H1 (cell line): Measurements from ENCODE around the gene NEDD1. TPM values are rescaled to one million over a fixed set of nuclear protein-coding genes. Genes with fewer than 3 reads are reported as not detected.

Source experiments
- CTCF ChIA-PET: fragments of 300-600 bp; sonication (Branson Sonifier 250); formaldehyde crosslinking; loops from one replicate; lab custom pipeline; 2021; ENCODE audit not compliant: partially characterized antibody; lab: Charles Lee
- POLR2A ChIA-PET: fragments of 300-600 bp; sonication (Branson Sonifier 250); formaldehyde crosslinking; loops from one replicate; lab custom pipeline; 2021; ENCODE audit warnings: inconsistent platforms; ENCODE audit not compliant: partially characterized antibody; lab: Charles Lee
- DNase-seq, 2 experiments: peaks; one replicate each; pipeline versions ENCODE4 v3.0.0 to v3.0.0-alpha.2; 2010 to 2022; ENCODE audit warnings: low spot score in 2 of 2, low read depth in 1 of 2, mixed read lengths in 1 of 2
- FAIRE-seq: peaks from 2 replicates; lab custom pipeline; 2011; peaks lifted over from hg19 to GRCh38; lab: Jason Lieb, UNC
- H2AFZ ChIP-seq: 2 replicates; pipeline ENCODE4 v1.8.1; 2012; ENCODE audit warnings: low read length, inconsistent platforms
- H2AK5ac ChIP-seq: 2 replicates; pipeline ENCODE4 v1.6.1; 2013; ENCODE audit warnings: low read depth, low read length
- H2BK120ac ChIP-seq: replicated peaks from 2 replicates; pipeline ENCODE3; 2013; ENCODE audit warnings: low read depth, low read length, inconsistent platforms
- H2BK12ac ChIP-seq: 2 replicates; pipeline ENCODE4 v1.6.1; 2013; ENCODE audit warnings: low read depth, low read length
- H2BK15ac ChIP-seq: 2 replicates; pipeline ENCODE4 v1.6.1; 2013; ENCODE audit warnings: low read length
- H2BK20ac ChIP-seq: 2 replicates; pipeline ENCODE4 v1.6.1; 2013; ENCODE audit warnings: low read length
- H2BK5ac ChIP-seq: 2 replicates; pipeline ENCODE4 v1.6.1; 2013; ENCODE audit warnings: low read depth, low read length
- H3K14ac ChIP-seq: 2 replicates; pipeline ENCODE4 v1.6.1; 2013; ENCODE audit warnings: inconsistent platforms; ENCODE audit not compliant: insufficient read length
- H3K18ac ChIP-seq: 2 replicates; pipeline ENCODE4 v1.6.1; 2013; ENCODE audit warnings: low read length; ENCODE audit errors: extremely low read depth
- H3K23ac ChIP-seq: 2 replicates; pipeline ENCODE4 v1.6.1; 2013; ENCODE audit warnings: inconsistent platforms; ENCODE audit not compliant: insufficient read length
- H3K23me2 ChIP-seq: 2 replicates; pipeline ENCODE4 v1.6.1; 2013; ENCODE audit warnings: low read depth, low read length
- H3K27ac ChIP-seq: 2 replicates; pipeline ENCODE4 v1.6.1; 2011; ENCODE audit warnings: low read depth, low read length, inconsistent platforms
- H3K27me3 ChIP-seq, 4 experiments: replicated peaks in 1 of 4; 1 replicate in 1 of 4; 2 replicates in 3 of 4; pipeline versions ENCODE4 v1.6.1 to v1.8.1; 2011 to 2013; ENCODE audit warnings: low read length in 3 of 4, mild to moderate bottlenecking in 3 of 4, inconsistent platforms in 2 of 4, mixed read lengths in 2 of 4, moderate library complexity in 1 of 4; ENCODE audit not compliant: control insufficient read depth in 3 of 4, insufficient read depth in 3 of 4; ENCODE audit errors: extremely low read depth in 1 of 4
- H3K36me3 ChIP-seq, 4 experiments: 2 replicates each; pipeline versions ENCODE4 v1.6.1 to v1.8.1; 2011 to 2013; ENCODE audit warnings: mild to moderate bottlenecking in 4 of 4, low read length in 3 of 4, moderate library complexity in 2 of 4, control low read depth in 1 of 4, inconsistent platforms in 1 of 4; ENCODE audit not compliant: insufficient read depth in 4 of 4, control insufficient read depth in 2 of 4
- H3K4ac ChIP-seq: replicated peaks from 2 replicates; pipeline ENCODE3; 2013; ENCODE audit warnings: low read length, low read depth, mixed read lengths, inconsistent platforms; ENCODE audit not compliant: insufficient read length
- H3K4me1 ChIP-seq, 4 experiments: replicated peaks in 1 of 4; 1 replicate in 1 of 4; 2 replicates in 3 of 4; pipeline versions ENCODE4 v1.6.1 to v1.8.1; 2011 to 2013; ENCODE audit warnings: low read length in 3 of 4, inconsistent platforms in 2 of 4, mixed read lengths in 1 of 4; ENCODE audit not compliant: insufficient read depth in 4 of 4, control insufficient read depth in 3 of 4
- H3K4me2 ChIP-seq, 2 experiments: 2 replicates each; pipeline versions ENCODE4 v1.6.1 to v1.8.1; 2011 to 2013; ENCODE audit warnings: low read depth in 2 of 2, low read length in 2 of 2, control low read depth in 1 of 2, inconsistent platforms in 1 of 2, mild to moderate bottlenecking in 1 of 2; ENCODE audit not compliant: insufficient read depth in 1 of 2
- H3K4me3 ChIP-seq, 4 experiments: fragments of 200-600, 300-600 bp in 1 of 4; sonication (generic), shearing (Covaris generic), sonication (Bioruptor Twin) in 1 of 4; 2 replicates each; pipeline versions ENCODE4 v1.5.1 to v1.8.1; 2011 to 2016; ENCODE audit warnings: low read length in 4 of 4, low read depth in 3 of 4, control low read depth in 2 of 4, inconsistent platforms in 2 of 4, mild to moderate bottlenecking in 2 of 4, mixed read lengths in 1 of 4, moderate library complexity in 1 of 4; ENCODE audit not compliant: insufficient read depth in 2 of 4; ENCODE audit errors: extremely low read depth in 1 of 4
- H3K56ac ChIP-seq: replicated peaks from 2 replicates; pipeline ENCODE3; 2013; ENCODE audit warnings: low read depth, mild to moderate bottlenecking, mixed read lengths, low read length, inconsistent platforms; ENCODE audit not compliant: insufficient read length
- H3K79me1 ChIP-seq: 2 replicates; pipeline ENCODE4 v1.6.1; 2013; ENCODE audit warnings: low read depth, low read length, control low read depth
- H3K79me2 ChIP-seq, 2 experiments: 2 replicates each; pipeline versions ENCODE4 v1.6.1 to v1.8.1; 2012 to 2013; ENCODE audit warnings: low read length in 2 of 2, mild to moderate bottlenecking in 2 of 2, inconsistent platforms in 1 of 2; ENCODE audit not compliant: insufficient read depth in 2 of 2, control insufficient read depth in 1 of 2
- H3K9ac ChIP-seq, 4 experiments: replicated peaks in 1 of 4; 1 replicate in 1 of 4; 2 replicates in 3 of 4; pipeline versions ENCODE4 v1.6.1 to v1.8.1; 2011 to 2013; ENCODE audit warnings: low read depth in 3 of 4, low read length in 3 of 4, control low read depth in 2 of 4, mild to moderate bottlenecking in 2 of 4, moderate library complexity in 2 of 4, inconsistent platforms in 1 of 4; ENCODE audit errors: extremely low read depth in 1 of 4
- H3K9me3 ChIP-seq, 2 experiments: 2 replicates each; pipeline versions ENCODE4 v1.6.1 to v1.8.1; 2012 to 2013; ENCODE audit warnings: mild to moderate bottlenecking in 2 of 2, moderate library complexity in 2 of 2, control low read depth in 1 of 2, inconsistent platforms in 1 of 2, low read depth in 1 of 2, low read length in 1 of 2, mixed read lengths in 1 of 2; ENCODE audit not compliant: insufficient read depth in 2 of 2
- H4K20me1 ChIP-seq, 2 experiments: replicated peaks in 1 of 2; 2 replicates each; pipeline versions ENCODE3 to v1.8.1; 2011 to 2013; ENCODE audit warnings: inconsistent platforms in 2 of 2, low read length in 2 of 2, mild to moderate bottlenecking in 1 of 2; ENCODE audit not compliant: insufficient read depth in 2 of 2, control insufficient read depth in 1 of 2
- H4K5ac ChIP-seq: 2 replicates; pipeline ENCODE4 v1.6.1; 2013; ENCODE audit warnings: low read length, low read depth, mixed read lengths, inconsistent platforms; ENCODE audit not compliant: insufficient read length
- H4K8ac ChIP-seq: 2 replicates; pipeline ENCODE4 v1.8.0; 2013; ENCODE audit warnings: mild to moderate bottlenecking, moderate library complexity, low read length, inconsistent platforms; ENCODE audit not compliant: insufficient read depth; ENCODE audit errors: extremely low read depth
- H4K91ac ChIP-seq: replicated peaks from 2 replicates; pipeline ENCODE3; 2013; ENCODE audit warnings: low read length, mixed read lengths, inconsistent platforms; ENCODE audit not compliant: insufficient read length
- BRCA1 ChIP-seq: IDR thresholded peaks from 2 replicates; pipeline ENCODE4 v1.6.1; 2012; ENCODE audit warnings: low read depth, low read length, improper control_type of control experiment
- CTCF ChIP-seq, 3 experiments: IDR thresholded peaks; 1 replicate in 2 of 3; 2 replicates in 1 of 3; pipeline versions ENCODE4 v1.5.1 to v1.6.1; 2011; ENCODE audit warnings: low read length in 3 of 3, mild to moderate bottlenecking in 3 of 3, inconsistent platforms in 2 of 3, low read depth in 1 of 3, moderate library complexity in 1 of 3; ENCODE audit not compliant: insufficient read depth in 1 of 3; ENCODE audit errors: control extremely low read depth in 1 of 3
- MAX ChIP-seq: IDR thresholded peaks from 2 replicates; pipeline ENCODE4 v1.6.1; 2012; ENCODE audit warnings: inconsistent platforms
- RAD21 ChIP-seq, 2 experiments: IDR thresholded peaks in 1 of 2; conservative IDR thresholded peaks in 1 of 2; 2 replicates each; pipeline ENCODE4 v1.6.1; 2011; ENCODE audit warnings: low read depth in 2 of 2, low read length in 2 of 2, improper control_type of control experiment in 1 of 2, inconsistent platforms in 1 of 2, mild to moderate bottlenecking in 1 of 2, moderate library complexity in 1 of 2
- TAF1 ChIP-seq: IDR thresholded peaks from 2 replicates; pipeline ENCODE4 v1.6.1; 2011; ENCODE audit warnings: mild to moderate bottlenecking, low read depth, low read length
- WGBS, 2 experiments: shearing (Covaris generic) in 1 of 2; methylation state at CpG; one replicate each; pipeline versions ENCODE4 v1.1.6 to v1.1.7; 2013 to 2015; ENCODE audit warnings: low lambda C conversion rate in 2 of 2, mixed read lengths in 2 of 2, inconsistent platforms in 1 of 2, low coverage in 1 of 2, missing lambda C conversion rate in 1 of 2; ENCODE audit not compliant: insufficient replicate concordance in 2 of 2, insufficient coverage in 1 of 2, insufficient read length in 1 of 2; ENCODE audit errors: extremely low coverage in 1 of 2, missing lambda C conversion rate in 1 of 2; 5-methylcytosine and 5-hydroxymethylcytosine counted together
- polyA plus RNA-seq, 7 experiments: library from polyadenylated mRNA; depleted of rRNA in 3 of 7; stranded (reverse) in 5 of 7; unstranded in 2 of 7; fragments of >200 nt in 5 of 7; fragments of 200-250 nt in 2 of 7; gene quantifications; 1 replicate in 5 of 7; 2 replicates in 1 of 7; 4 replicates in 1 of 7; pipeline versions ENCODE4 v1.2.1 to v1.2.3, GENCODE V29; 2011 to 2013; ENCODE audit warnings: missing spikeins in 2 of 7, mixed read lengths in 2 of 7
- total RNA-seq: library from RNA; stranded (reverse); fragmentation: NEBNext Ultra II Directional; extraction: Animal tissue kit (Norgen Biotek cat#: 25700); gene quantifications from 2 replicates; pipeline ENCODE4 v1.2.1, GENCODE V29; 2021

Gene NEDD1
- total and polyA plus RNA-seq, 2 of the 8 experiments (the other 6 are each of a cell fraction or from before 2014, with no cell fraction given), result 9.0 to 26.6 TPM

GRCh38 chr12:96989916-96990315 lies 82.9 kb downstream of the NEDD1 start:
- 69% methylated on average over 5 of the region's 5 CpGs; no CpG with 5 or more reads in 1 of the 2 experiments for WGBS, 2 experiments
- TF ChIP-seq BRCA1 (no peak), MAX (peak; percentile 56; the same call in 1 of the 2 replicates), RAD21 (IDR thresholded peaks at IDR 0.05 in 1 of 2, conservative IDR thresholded peaks at IDR 0.05 in 1 of 2; ENCODE audit: low read depth in 2 of 2, low read length in 2 of 2) (peak; percentile 94 to 98), TAF1 (no peak), CTCF (IDR thresholded peaks at IDR 0.05; ENCODE audit: control extremely low read depth in 1 of 3, insufficient read depth in 1 of 3, low read depth in 1 of 3, low read length in 3 of 3) (peak; percentile 68 to 80 (median 75))

More at GRCh38 chr12:96989916-96990315, 82.9 kb downstream of the NEDD1 start:
- peak; percentile 98 for FAIRE-seq
- no peak overlapping the region for H3K9ac ChIP-seq
- no peaks in the 10 kb centered on the region for H4K20me1 ChIP-seq
- no peak overlapping the region for H2BK5ac ChIP-seq
- ChIA-PET POLR2A (interaction anchor here (0.6 to 1.2 kb wide), 2 partner anchors 142 to 556 kb away, joined by 3 to 4 read pairs; no protein-coding TSS in a partner anchor), CTCF (interaction anchor here (0.6 to 8.2 kb wide), 22 partner anchors 13 to 1406 kb away, joined by 3 to 98 read pairs (median 4); no protein-coding TSS in a partner anchor)
- H2BK120ac ChIP-seq, result no peak overlapping the region
- H3K4me3 ChIP-seq, result no peak overlapping the region
- no peaks in the 10 kb centered on the region for H3K79me2 ChIP-seq
- peaks cover 0 to 11% (median 5%) of the 10 kb centered on the region in 4 experiments; a peak in 3 of 7 replicates for H3K4me1 ChIP-seq
- H3K56ac ChIP-seq, result no peak overlapping the region
- no peak overlapping the region for H2BK20ac ChIP-seq
- peak in 1 of 2 experiments; percentile 63 for DNase-seq
- no peak overlapping the region for H4K5ac ChIP-seq
- H3K14ac ChIP-seq, result no peak overlapping the region
- no peak overlapping the region for H3K23ac ChIP-seq
- H4K8ac ChIP-seq, result no peak overlapping the region
- H2AFZ ChIP-seq, result peak overlapping the region; percentile 30; the same call in 1 of the 2 replicates
- H3K27ac ChIP-seq, result no peak overlapping the region
- no peak overlapping the region for H2BK12ac ChIP-seq
- H3K9me3 ChIP-seq, result no peaks in the 10 kb centered on the region
- no peak overlapping the region for H2AK5ac ChIP-seq
- H3K4me2 ChIP-seq, result no peak overlapping the region
- H3K36me3 ChIP-seq, result no peaks in the 10 kb centered on the region
- no peaks in the 10 kb centered on the region for H3K79me1 ChIP-seq
- no peak overlapping the region for H3K4ac ChIP-seq
- peaks cover 0 to 3% (median 1%) of the 10 kb centered on the region in 4 experiments; a peak in 3 of 7 replicates for H3K27me3 ChIP-seq
- H4K91ac ChIP-seq, result no peak overlapping the region
- no peak overlapping the region for H2BK15ac ChIP-seq
- H3K18ac ChIP-seq, result no peak overlapping the region
- H3K23me2 ChIP-seq, result peaks cover 5% of the 10 kb centered on the region; the same call in 1 of the 2 replicates
